Measurements from ENCODE around the gene ASXL1.

ASXL1 gene

GRCh38 chr20:32478576-32478975, 120.4 kb downstream of the ASXL1 start:
- no peaks in the 10 kb centered on the region for H3K36me3 ChIP-seq (ENCODE audit: low read depth)
- no peaks in the 10 kb centered on the region for H3K27me3 ChIP-seq (ENCODE audit: insufficient read depth, poor library complexity, severe bottlenecking)
- ATAC-seq (ENCODE audit: low read depth) (no peak), DNase-seq (ENCODE audit: low spot score) (peak; percentile 55)
- no peak for TF ChIP-seq CTCF (IDR thresholded peaks at IDR 0.05; ENCODE audit: poor library complexity, severe bottlenecking)
- no peak overlapping the region for H3K4me3 ChIP-seq (ENCODE audit: severe bottlenecking)
- H3K9me3 ChIP-seq (ENCODE audit: severe bottlenecking): no peaks in the 10 kb centered on the region
- no peak overlapping the region for H3K27ac ChIP-seq (ENCODE audit: poor library complexity, severe bottlenecking)
- peaks cover 17% of the 10 kb centered on the region for H3K4me1 ChIP-seq (ENCODE audit: insufficient read depth, poor library complexity, severe bottlenecking)

- no peaks in the 10 kb centered on the region for H3K27me3 ChIP-seq (ENCODE audit: insufficient read depth, poor library complexity, severe bottlenecking)
These were observed 120.9 kb downstream of the ASXL1 start for GRCh38 chr20:32479012-32479411.

GRCh38 chr20:32479697-32480171, 121.6 kb downstream of the ASXL1 start:
- Histone ChIP-seq H3K27me3 (ENCODE audit: insufficient read depth, poor library complexity, severe bottlenecking) (no peaks in the 10 kb centered on the region), H3K27ac (ENCODE audit: poor library complexity, severe bottlenecking) (no peak overlapping the region), H3K9me3 (ENCODE audit: severe bottlenecking) (no peaks in the 10 kb centered on the region), H3K36me3 (ENCODE audit: low read depth) (no peaks in the 10 kb centered on the region), H3K4me3 (ENCODE audit: severe bottlenecking) (no peak overlapping the region), H3K4me1 (ENCODE audit: insufficient read depth, poor library complexity, severe bottlenecking) (peaks cover 13% of the 10 kb centered on the region)
- peak; percentile 59 for DNase-seq (ENCODE audit: low spot score)
- TF ChIP-seq CTCF (IDR thresholded peaks at IDR 0.05; ENCODE audit: poor library complexity, severe bottlenecking): no peak
- no peak for ATAC-seq (ENCODE audit: low read depth)

More at GRCh38 chr20:32479012-32479411, 120.9 kb downstream of the ASXL1 start:
- TF ChIP-seq CTCF (IDR thresholded peaks at IDR 0.05; ENCODE audit: poor library complexity, severe bottlenecking): no peak
- H3K36me3 ChIP-seq (ENCODE audit: low read depth): no peaks in the 10 kb centered on the region
- no peak overlapping the region for H3K27ac ChIP-seq (ENCODE audit: poor library complexity, severe bottlenecking)
- H3K4me3 ChIP-seq (ENCODE audit: severe bottlenecking): no peak overlapping the region
- H3K9me3 ChIP-seq (ENCODE audit: severe bottlenecking): no peaks in the 10 kb centered on the region
- peaks cover 17% of the 10 kb centered on the region for H3K4me1 ChIP-seq (ENCODE audit: insufficient read depth, poor library complexity, severe bottlenecking)
- ATAC-seq (ENCODE audit: low read depth) (no peak), DNase-seq (ENCODE audit: low spot score) (peak; percentile 73)

GRCh38 chr20:32480371-32481241, 122.5 kb downstream of the ASXL1 start:
- H3K4me1 ChIP-seq (ENCODE audit: insufficient read depth, poor library complexity, severe bottlenecking): peaks cover 6% of the 10 kb centered on the region
- no peaks in the 10 kb centered on the region for H3K9me3 ChIP-seq (ENCODE audit: severe bottlenecking)
- ATAC-seq (ENCODE audit: low read depth): no peak
- H3K27ac ChIP-seq (ENCODE audit: poor library complexity, severe bottlenecking): no peak overlapping the region
- H3K36me3 ChIP-seq (ENCODE audit: low read depth): no peaks in the 10 kb centered on the region
- TF ChIP-seq CTCF (IDR thresholded peaks at IDR 0.05; ENCODE audit: poor library complexity, severe bottlenecking): no peak
- DNase-seq (ENCODE audit: low spot score): peak; percentile 78
- H3K27me3 ChIP-seq (ENCODE audit: insufficient read depth, poor library complexity, severe bottlenecking): no peaks in the 10 kb centered on the region
- H3K4me3 ChIP-seq (ENCODE audit: severe bottlenecking): no peak overlapping the region

Data from RWPE2 (cell line).